Measurements from ENCODE around the gene NTRK2.

GRCh38 chr9:84970432-84970831, 300.9 kb downstream of the NTRK2 start:
- TF ChIP-seq POLR2AphosphoS5 (IDR thresholded peaks at IDR 0.05; ENCODE audit: low read depth, low read length) (no peak), TAF1 (IDR thresholded peaks at IDR 0.05; ENCODE audit: borderline replicate concordance, insufficient read depth, low read length) (no peak), SIN3A (IDR thresholded peaks at IDR 0.05; ENCODE audit: borderline replicate concordance, insufficient read depth, low read length) (no peak), FOXP2 (optimal IDR thresholded peaks at IDR 0.05; ENCODE audit: borderline replicate concordance, extremely low read depth, extremely low read length, insufficient read depth) (no peak), REST (IDR thresholded peaks at IDR 0.05; ENCODE audit: insufficient read depth in 1 of 2, low read depth in 2 of 2, low read length in 2 of 2) (no peak)

Data from PFSK-1 (cell line).